HCEC 1CT (cell line): ENCODE measurements around the gene ARL4D.
"Not testable (repeated sequence)": the region's sequence is repeated elsewhere in the genome, so short reads cannot be mapped to it uniquely, and the experiment has no call there.

Experiments used
- DNase-seq: peaks from one replicate; pipeline ENCODE4 v3.0.0-alpha.2; 2017

The ARL4D gene, protein sequence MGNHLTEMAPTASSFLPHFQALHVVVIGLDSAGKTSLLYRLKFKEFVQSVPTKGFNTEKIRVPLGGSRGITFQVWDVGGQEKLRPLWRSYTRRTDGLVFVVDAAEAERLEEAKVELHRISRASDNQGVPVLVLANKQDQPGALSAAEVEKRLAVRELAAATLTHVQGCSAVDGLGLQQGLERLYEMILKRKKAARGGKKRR

GRCh38 chr17:43398724-43399595, at the start of gene ARL4D:
ARL4D (plus strand) TSS chr17:43398993; CDS start chr17:43399733, 740 bp downstream.
- peak; percentile 72 for DNase-seq

DNA sequence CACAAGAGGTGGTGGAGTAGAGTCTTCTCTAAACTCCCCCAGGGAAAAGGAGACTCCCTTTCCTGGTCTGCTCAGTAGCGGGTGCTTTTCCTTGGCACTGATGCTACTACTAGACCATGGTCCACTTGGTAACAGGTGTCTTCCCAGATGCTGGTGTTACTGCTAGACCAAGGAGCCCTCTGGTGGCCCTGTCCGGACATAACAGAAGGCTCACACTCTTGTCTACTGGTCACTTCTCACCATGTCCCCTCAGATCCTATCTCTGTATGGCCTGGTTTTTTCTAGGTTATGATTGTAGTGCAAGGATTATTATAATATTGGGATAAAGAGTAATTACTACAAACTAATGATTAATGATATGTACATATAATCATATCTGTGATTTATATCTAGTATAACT, 49.7 kb upstream of the ARL4D start:
- DNase-seq = no peak

GRCh38 chr17:43350888-43351361, 47.9 kb upstream of the ARL4D start:
- no peak for DNase-seq

- DNase-seq = no peak
Observed at GRCh38 chr17:43351691-43352090, 47.1 kb upstream of the ARL4D start.

DNA sequence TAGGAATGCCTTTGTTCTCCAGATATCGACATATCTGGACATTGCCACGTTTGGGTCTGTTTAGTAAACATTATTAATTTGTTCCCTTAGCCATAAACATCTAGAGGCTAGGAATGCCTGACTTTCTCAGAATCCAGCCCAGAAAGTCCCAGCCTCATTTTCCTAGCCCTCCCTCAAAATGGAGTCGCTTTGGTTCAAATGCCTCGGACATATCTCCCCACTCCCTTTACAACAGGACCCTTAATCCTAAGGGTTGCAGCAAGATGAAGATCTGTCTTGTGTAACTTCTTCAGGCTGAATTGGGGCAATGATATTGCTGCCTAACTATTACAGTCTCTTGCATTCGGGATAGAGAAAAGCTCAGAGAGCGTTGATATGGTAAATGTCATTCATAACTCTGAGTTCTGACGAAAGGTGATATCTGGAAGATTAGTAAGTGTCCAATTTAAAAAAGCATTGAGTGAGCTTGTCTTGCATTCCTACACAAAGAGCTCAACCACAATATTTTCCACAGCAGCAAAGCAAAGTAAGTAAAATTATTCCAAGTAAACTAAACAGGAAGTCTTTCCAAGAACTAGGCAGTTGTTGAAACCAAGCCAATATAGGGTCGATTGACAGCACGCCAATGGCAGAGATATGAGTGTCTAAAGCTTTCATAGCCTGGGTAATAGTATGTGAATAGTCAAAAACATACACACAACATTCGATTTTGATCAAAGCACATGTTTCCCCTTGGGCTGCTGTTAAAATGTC, 46.0 kb upstream of the ARL4D start:
- DNase-seq = no peak

- no peak for DNase-seq
Observed at GRCh38 chr17:43353393-43353792, 45.4 kb upstream of the ARL4D start.

GRCh38 chr17:43354371-43354770, 44.4 kb upstream of the ARL4D start:
- DNase-seq = no peak

- DNase-seq = no peak
Observed at GRCh38 chr17:43356450-43356849, 42.3 kb upstream of the ARL4D start.

DNA sequence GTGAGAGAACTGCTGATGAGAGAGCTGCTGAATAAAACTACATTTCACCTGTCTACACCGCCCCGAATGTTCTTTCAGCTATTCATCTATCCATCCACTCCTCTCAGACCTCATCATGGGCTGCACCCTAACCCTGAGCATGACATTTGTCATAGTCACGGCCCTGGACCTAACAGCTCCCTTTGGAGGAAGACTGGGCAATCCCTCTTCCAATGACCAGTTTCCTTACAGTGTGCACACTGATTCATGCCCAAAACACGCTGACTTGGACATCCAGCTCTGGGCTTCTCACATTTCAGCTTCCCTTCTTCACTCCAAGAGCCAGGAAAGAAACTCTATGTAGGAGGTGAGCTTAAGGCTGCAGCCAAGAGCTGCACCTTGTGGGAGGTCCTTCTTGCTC, 41.8 kb upstream of the ARL4D start:
- peak; percentile 94 for DNase-seq

DNA sequence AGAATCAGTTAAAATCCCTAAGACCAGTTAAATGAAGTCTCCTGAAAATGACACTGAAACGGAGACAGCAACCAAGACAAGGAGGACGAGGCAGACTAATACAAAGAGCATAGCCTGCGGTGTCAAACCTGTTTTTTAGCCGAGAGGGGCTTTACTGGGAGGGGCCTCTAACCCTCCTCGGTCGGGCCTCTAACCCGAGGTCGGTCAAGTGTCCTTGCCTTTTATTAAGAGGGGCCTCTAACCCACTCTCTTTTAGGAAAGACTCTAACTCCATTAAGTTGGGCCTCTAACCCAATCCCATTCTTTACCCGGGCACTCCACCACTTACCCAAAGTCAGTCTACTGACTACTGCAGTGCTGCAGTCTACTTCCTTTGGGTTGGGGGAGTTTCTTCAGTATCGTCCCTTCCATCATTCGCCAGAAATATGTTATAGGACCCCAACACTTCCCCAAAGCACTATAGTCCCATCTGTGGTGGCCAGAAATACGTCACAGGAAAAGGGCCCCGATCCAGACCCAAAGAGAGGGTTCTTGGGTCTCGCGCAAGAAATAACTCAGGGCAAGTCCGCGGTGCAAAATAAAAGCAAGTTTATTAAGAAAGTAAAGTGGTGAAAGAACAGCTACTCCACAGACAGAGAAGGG, 39.2 kb upstream of the ARL4D start:
- DNase-seq = no peak

GRCh38 chr17:43360376-43360738, 38.4 kb upstream of the ARL4D start:
- DNase-seq = peak; percentile 79

DNA sequence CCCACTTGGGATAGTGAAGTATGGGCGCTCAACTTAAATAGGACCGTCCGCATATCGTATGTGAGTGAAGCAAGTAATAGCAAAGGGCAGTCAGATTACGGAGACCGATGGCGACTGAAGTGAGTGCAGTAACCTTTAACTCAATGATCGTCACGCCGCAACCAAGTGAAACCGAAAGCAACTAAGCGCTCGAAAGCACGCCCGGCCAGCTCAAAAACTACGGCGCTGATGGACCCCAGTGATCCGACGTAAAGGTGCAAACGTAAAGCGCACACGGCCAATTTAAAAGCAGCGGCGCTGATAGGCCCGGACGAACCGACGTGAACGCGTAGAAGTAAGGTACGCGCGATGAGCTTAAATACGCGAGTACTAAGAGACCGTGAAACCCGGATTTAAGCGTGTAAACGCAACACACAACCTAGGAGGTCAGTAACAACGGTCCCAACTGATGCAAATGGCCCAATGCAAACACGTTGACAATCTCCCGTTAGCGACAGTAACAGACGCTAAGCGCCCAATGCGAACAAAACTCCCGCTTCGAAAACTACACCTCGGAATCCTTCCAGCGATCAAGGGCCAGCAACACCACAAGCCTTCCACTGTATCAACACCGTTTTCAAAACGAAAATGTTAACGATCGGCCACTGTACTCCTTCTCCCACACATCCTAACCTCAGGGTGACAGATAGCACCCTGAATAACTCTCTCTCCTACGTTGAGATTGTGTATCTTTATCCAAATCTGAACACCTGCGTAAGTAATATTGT, 37.9 kb upstream of the ARL4D start:
- DNase-seq = peak; percentile 99

DNA sequence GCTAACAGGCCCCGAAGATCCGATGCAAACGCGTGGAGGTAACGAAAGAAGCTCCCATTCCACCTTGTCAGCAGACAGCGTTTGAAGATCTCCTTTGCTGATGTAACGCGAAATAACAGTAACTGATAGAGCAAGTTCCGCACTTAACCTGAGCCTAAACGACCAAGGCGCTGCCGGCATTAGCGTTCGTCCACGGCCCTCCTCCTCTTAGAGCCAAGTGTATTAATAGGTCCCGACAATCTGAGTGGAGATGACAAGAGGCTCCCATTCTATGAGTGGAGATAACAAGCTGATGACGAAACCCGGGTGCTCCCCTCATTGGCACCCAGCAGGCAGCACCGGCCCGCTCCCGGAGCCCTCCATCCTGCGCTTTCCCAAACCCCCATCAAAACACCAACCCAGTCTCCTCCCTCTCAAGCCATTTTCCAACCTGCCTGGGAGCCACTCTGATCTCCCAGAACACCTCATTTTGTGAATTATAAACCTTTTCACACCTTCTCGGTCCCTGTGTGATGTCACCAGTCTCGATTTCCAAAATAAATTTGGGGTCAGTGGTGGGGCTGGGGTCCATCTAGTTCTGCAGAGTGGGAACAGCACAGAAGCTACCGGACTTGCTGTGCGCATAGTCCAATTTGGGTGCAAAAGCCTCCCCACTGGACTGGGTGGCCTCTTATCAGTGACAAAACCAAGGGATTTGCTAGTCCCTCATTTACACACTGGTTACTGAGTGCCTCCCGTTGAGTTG, 35.4 kb upstream of the ARL4D start:
- no peak for DNase-seq

- DNase-seq = no peak
Observed at GRCh38 chr17:43363926-43364285, 34.9 kb upstream of the ARL4D start.

GRCh38 chr17:43365356-43365755, 33.4 kb upstream of the ARL4D start:
- DNase-seq = no peak

GRCh38 chr17:43365921-43366320, 32.9 kb upstream of the ARL4D start:
- not testable (repeated sequence) for DNase-seq

GRCh38 chr17:43366891-43367736, 31.7 kb upstream of the ARL4D start:
- no peak for DNase-seq

DNA sequence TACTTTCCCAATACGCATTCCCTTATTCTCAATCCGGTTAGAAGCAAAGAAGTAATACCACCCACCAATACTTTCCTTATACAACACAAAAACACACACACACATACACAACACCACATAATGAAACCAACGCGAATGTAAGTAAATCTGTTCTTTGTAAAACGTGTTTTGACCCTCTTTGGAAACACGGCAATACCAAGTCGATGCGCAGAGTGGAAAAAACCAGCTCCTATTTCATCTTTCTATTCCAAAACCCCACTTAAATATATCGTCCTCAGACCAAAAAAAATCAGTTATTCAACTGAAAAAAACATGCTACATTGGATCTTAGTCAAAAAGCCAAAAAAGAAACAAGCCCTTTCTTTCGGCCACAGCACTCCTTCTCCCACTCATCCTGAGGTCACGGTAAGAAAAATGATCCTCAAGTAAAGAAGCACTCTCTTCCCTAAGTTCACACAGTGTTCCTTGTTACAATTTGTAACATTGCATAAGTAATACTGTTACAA, 31.0 kb upstream of the ARL4D start:
- DNase-seq = peak; percentile 98

- peak; percentile 85 for DNase-seq
Observed at GRCh38 chr17:43368740-43369506, 29.9 kb upstream of the ARL4D start.

GRCh38 chr17:43369986-43370385, 28.8 kb upstream of the ARL4D start:
- no peak for DNase-seq
